ENCODE measurements around the gene CLEC4F.
"Not testable (repeated sequence)": the region's sequence is repeated elsewhere in the genome, so short reads cannot be mapped to it uniquely, and the experiment has no call there.

CLEC4F gene

DNA sequence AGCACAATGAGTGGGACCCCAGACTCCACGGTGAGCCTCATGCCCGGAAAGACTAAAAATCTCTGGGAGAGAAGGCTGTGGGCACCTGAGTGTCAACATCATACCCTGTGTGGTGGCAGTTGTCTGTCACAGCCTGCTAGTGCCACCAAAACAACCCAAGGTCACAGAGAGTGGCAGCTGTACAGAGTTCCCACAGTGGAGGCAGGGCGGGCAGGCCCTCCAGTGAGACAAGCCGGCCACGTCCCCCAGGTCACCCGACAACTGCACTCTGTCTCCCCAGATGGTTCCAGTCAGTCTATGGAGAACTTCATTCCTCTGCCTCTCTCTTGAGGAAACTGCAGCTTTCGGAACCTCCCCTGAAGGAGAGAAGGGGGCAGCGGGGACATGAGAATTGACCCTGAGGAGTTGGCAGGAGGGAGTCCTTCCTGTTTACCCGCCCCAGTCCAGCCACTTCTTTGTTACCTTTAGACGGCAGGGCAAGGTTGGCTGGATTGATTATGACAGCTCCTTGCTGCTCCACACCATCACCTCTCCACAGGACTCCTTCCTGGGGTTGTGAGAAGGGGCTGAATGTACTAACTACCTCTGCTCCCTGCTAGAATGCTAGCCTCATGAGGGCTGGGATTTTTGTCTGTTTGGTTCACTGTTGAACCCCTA lies 18.7 kb downstream of the CLEC4F start:
- Histone ChIP-seq H3K4me3 (ENCODE audit: low read length in 2 of 2) (no peak overlapping the region), H3K9me3 (ENCODE audit: control insufficient read depth in 2 of 2, low read length in 2 of 2) (peaks cover 4 to 11% of the 10 kb centered on the region in 2 donors), H3K36me3 (ENCODE audit: control insufficient read depth in 2 of 2, insufficient read depth in 2 of 2, low read length in 2 of 2) (no peaks in the 10 kb centered on the region), H3K27me3 (ENCODE audit: control insufficient read depth in 1 of 2, insufficient read depth in 2 of 2, low read length in 2 of 2) (no peaks in the 10 kb centered on the region), H3K27ac (ENCODE audit: low read length) (no peak overlapping the region), H3K9ac (ENCODE audit: low read length in 2 of 2) (no peak overlapping the region), H3K4me1 (ENCODE audit: control insufficient read depth, insufficient read depth, low read length) (no peaks in the 10 kb centered on the region)

DNA sequence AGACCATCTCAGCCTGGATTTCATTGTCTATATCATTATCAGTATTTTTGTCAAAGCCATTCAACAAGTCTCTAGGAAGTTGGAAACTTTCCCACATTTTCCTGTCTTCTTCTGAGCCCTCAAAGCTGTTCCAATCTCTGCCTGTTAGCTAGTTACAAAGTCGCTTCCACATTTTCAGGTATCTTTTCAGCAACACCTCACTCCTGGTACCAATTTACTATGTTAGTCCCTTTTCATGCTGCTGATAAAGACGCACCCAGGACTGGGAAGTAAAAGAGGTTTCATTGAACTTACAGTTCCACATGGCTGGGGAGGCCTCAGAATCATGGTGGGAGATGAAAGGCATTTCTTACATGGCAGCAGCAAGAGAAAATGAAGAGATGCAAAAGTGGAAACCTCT lies 20.7 kb downstream of the CLEC4F start:
- Histone ChIP-seq H3K27ac (ENCODE audit: low read length) (no peak overlapping the region), H3K9ac (ENCODE audit: low read length in 2 of 2) (no peak overlapping the region), H3K4me3 (ENCODE audit: low read length in 2 of 2) (no peak overlapping the region), H3K27me3 (ENCODE audit: control insufficient read depth in 1 of 2, insufficient read depth in 2 of 2, low read length in 2 of 2) (peaks cover 0 to 6% of the 10 kb centered on the region in 2 donors), H3K4me1 (ENCODE audit: control insufficient read depth, insufficient read depth, low read length) (no peaks in the 10 kb centered on the region), H3K36me3 (ENCODE audit: control insufficient read depth in 2 of 2, insufficient read depth in 2 of 2, low read length in 2 of 2) (no peaks in the 10 kb centered on the region), H3K9me3 (ENCODE audit: control insufficient read depth in 2 of 2, low read length in 2 of 2) (peaks cover 4 to 11% of the 10 kb centered on the region in 2 donors)

DNA sequence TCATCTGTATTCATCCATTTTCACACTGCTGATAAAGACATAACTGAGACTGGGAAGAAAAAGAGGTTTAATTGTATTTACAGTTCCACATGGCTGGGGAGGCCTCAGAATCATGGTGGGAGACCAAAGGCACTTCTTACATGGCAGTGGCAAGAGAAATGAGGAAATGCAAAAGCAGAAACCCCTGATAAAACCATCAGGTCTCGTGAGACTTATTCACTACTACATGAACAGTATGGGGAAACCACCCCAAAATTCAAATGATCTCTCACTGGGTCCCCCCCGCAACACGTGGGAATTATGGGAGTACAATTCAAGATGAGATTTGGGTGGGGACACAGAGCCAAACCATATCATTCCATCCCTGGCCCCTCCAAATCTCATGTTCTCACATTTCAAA lies 22.4 kb downstream of the CLEC4F start:
- H3K4me3 ChIP-seq (ENCODE audit: low read length in 2 of 2); H3K36me3 ChIP-seq (ENCODE audit: control insufficient read depth in 2 of 2, insufficient read depth in 2 of 2, low read length in 2 of 2); H3K27ac ChIP-seq (ENCODE audit: low read length); H3K4me1 ChIP-seq (ENCODE audit: control insufficient read depth, insufficient read depth, low read length); H3K9ac ChIP-seq (ENCODE audit: low read length in 2 of 2); H3K27me3 ChIP-seq (ENCODE audit: control insufficient read depth in 1 of 2, insufficient read depth in 2 of 2, low read length in 2 of 2): not testable (repeated sequence)
- peaks cover 4 to 11% of the 10 kb centered on the region in 2 donors for H3K9me3 ChIP-seq (ENCODE audit: control insufficient read depth in 2 of 2, low read length in 2 of 2)

DNA sequence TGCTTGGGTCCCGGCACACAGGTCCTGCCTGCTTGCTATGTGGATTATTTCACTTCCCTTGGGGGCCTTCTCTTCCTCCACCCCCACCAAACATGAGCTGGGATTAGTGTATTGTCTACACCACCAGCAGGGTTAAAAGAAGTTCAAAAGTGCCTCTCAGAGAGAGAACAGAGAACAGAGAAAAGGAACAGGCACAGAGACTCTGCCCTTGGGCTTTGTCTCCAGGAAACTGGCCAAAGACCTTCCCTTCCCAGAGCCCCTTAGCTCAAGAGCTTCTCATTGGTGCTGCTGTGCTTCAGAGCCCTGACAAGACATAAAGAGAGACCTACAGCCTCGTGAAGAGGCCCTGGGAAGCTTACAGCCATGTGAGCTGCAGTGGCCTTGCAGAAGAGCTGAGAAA lies 22.9 kb downstream of the CLEC4F start:
- H3K36me3 ChIP-seq (ENCODE audit: control insufficient read depth in 2 of 2, insufficient read depth in 2 of 2, low read length in 2 of 2), result no peaks in the 10 kb centered on the region
- H3K9ac ChIP-seq (ENCODE audit: low read length in 2 of 2), result no peak overlapping the region
- H3K27ac ChIP-seq (ENCODE audit: low read length), result no peak overlapping the region
- H3K4me3 ChIP-seq (ENCODE audit: low read length in 2 of 2), result no peak overlapping the region
- H3K9me3 ChIP-seq (ENCODE audit: control insufficient read depth in 2 of 2, low read length in 2 of 2), result peaks cover 4 to 11% of the 10 kb centered on the region in 2 donors
- peaks cover 6 to 7% of the 10 kb centered on the region in 2 donors for H3K27me3 ChIP-seq (ENCODE audit: control insufficient read depth in 1 of 2, insufficient read depth in 2 of 2, low read length in 2 of 2)
- no peaks in the 10 kb centered on the region for H3K4me1 ChIP-seq (ENCODE audit: control insufficient read depth, insufficient read depth, low read length)

DNA sequence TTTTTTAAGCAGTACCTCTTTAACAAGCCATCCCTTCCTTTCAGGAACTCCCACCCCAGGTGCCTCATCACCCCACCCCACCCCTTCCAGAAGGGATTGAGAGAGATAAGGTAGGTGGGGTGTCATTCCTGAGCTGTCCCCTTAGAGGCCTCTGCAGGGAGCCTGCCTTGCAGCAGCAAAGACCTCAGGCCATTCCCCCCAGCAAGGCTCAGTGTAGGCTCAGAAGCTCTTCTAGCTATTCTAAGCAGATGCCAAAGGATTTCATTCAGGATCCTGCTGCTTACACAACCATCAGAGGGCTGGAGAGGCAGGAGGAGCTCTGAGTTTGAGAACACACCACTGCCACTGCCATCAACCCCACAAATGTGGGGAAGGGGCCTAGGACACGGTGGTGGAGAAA lies 24.1 kb downstream of the CLEC4F start:
- Histone ChIP-seq H3K27me3 (ENCODE audit: control insufficient read depth in 1 of 2, insufficient read depth in 2 of 2, low read length in 2 of 2) (peaks cover 11 to 14% of the 10 kb centered on the region in 2 donors), H3K4me1 (ENCODE audit: control insufficient read depth, insufficient read depth, low read length) (no peaks in the 10 kb centered on the region), H3K36me3 (ENCODE audit: control insufficient read depth in 2 of 2, insufficient read depth in 2 of 2, low read length in 2 of 2) (no peaks in the 10 kb centered on the region), H3K9ac (ENCODE audit: low read length in 2 of 2) (no peak overlapping the region), H3K4me3 (ENCODE audit: low read length in 2 of 2) (no peak overlapping the region), H3K9me3 (ENCODE audit: control insufficient read depth in 2 of 2, low read length in 2 of 2) (peaks cover 4 to 11% of the 10 kb centered on the region in 2 donors), H3K27ac (ENCODE audit: low read length) (no peak overlapping the region)

DNA sequence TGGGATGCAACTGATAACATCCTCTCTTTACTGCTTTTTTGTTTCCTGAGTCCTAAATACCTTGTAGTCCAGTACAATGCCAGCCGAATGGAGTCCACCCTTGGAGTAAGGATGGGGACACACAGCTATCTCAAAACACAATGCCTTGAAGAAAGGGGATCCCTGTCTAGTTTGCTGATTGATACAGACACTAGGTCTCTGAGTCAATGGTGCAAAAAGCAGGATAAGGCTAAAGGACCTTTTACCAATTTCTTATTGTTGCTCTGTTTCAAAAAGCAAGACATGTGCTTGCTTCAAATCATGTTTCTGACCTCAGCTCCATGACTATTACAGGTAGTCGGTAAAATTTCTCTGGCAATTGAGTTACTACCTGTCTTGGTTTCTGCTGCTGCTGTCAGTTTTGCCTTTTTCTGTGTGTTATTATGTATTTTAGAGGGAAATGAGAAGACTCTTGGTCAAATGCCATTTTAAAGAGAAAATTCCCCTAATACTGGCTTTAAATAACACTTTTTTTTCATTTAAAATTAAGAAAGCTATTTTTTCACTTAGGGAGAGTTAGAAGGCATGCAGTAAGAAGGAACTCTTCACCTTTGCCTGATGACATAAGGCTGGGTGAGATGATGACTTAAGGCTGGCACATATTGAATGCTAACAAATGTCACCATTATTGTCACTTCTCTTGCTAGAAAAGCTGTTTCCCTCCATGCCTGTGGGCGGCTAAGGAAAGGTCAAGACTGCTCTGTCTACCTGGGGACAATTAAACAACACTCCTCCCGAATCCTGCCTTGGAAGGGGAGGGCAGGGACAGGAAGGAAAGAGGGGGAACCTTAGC lies 25.0 kb downstream of the CLEC4F start:
- H3K36me3 ChIP-seq (ENCODE audit: control insufficient read depth in 2 of 2, insufficient read depth in 2 of 2, low read length in 2 of 2), result no peaks in the 10 kb centered on the region
- H3K27me3 ChIP-seq (ENCODE audit: control insufficient read depth in 1 of 2, insufficient read depth in 2 of 2, low read length in 2 of 2), result peaks cover 14 to 22% of the 10 kb centered on the region in 2 donors
- H3K27ac ChIP-seq (ENCODE audit: low read length), result no peak overlapping the region
- H3K4me1 ChIP-seq (ENCODE audit: control insufficient read depth, insufficient read depth, low read length), result peaks cover under 1% of the 10 kb centered on the region
- H3K4me3 ChIP-seq (ENCODE audit: low read length in 2 of 2), result no peak overlapping the region
- no peak overlapping the region for H3K9ac ChIP-seq (ENCODE audit: low read length in 2 of 2)
- peaks cover 3 to 6% of the 10 kb centered on the region in 2 donors for H3K9me3 ChIP-seq (ENCODE audit: control insufficient read depth in 2 of 2, low read length in 2 of 2)

DNA sequence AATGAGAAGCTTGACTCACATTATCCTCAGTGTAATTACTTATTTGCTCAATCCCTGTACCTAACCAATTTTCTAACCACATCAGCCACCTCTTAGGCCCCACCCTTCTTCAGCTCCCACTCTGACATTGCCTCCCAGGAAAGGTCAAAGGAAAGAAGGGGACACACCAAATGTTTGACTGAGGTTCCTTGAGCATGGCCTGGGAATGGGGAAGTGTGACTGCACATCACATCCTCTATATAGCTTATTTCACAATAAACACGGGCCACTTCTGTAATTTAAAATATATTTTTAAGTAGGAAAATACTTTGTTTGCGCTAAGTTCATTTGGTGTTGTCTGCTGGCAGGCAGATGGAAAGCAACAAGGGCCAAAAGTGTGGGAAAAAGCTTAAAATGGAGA lies 26.9 kb downstream of the CLEC4F start:
- Histone ChIP-seq H3K36me3 (ENCODE audit: control insufficient read depth in 2 of 2, insufficient read depth in 2 of 2, low read length in 2 of 2) (no peaks in the 10 kb centered on the region), H3K9ac (ENCODE audit: low read length in 2 of 2) (no peak overlapping the region), H3K27me3 (ENCODE audit: control insufficient read depth in 1 of 2, insufficient read depth in 2 of 2, low read length in 2 of 2) (peaks cover 24 to 32% of the 10 kb centered on the region in 2 donors), H3K4me1 (ENCODE audit: control insufficient read depth, insufficient read depth, low read length) (peaks cover 9% of the 10 kb centered on the region), H3K4me3 (ENCODE audit: low read length in 2 of 2) (no peak overlapping the region), H3K9me3 (ENCODE audit: control insufficient read depth in 2 of 2, low read length in 2 of 2) (no peaks in the 10 kb centered on the region), H3K27ac (ENCODE audit: low read length) (no peak overlapping the region)

DNA sequence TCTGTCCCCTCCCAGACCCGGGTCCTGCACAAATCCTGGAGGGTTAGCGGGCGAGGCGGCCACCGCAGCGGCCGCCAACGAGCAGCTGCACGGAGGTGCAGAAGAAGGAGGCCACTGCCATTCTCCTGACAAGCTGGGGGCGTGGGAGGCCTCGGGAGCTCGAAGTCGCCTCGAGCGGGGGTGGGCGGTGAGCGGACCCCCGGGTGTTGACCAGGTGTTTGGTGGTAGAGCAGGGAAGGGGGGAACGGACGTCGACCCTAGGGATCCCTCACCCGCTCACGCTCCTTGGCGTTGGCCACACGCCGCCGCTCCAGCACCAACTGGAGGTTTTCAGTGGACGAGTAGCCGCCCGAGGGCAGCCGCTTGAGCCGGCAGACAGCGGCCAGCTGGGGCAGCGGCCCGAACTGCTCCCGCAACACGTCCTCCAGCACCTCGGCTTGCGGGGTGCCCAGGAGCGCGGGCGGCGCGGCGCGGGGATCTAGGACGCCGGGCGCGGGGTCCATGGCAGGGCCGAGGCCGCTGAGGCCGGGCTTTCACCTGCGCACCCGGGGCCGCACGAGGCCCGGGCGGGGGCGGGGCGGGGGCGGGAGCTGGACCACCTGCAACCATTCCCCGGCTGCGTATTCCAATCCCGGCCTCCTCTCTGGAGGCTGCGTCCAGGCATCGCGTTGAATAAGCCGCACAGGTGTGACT lies 30.1 kb downstream of the CLEC4F start, which contains the start of gene FIGLA:
FIGLA (minus strand) TSS at position 508 of the 693 bp plus-strand sequence; CDS start at position 503, 5 bp downstream.
- Histone ChIP-seq H3K27ac (ENCODE audit: low read length) (no peak within 1 kb of the TSS), H3K4me3 (ENCODE audit: low read length in 2 of 2) (peak within 1 kb of the TSS; percentile 40 to 47), H3K9me3 (ENCODE audit: control insufficient read depth in 2 of 2, low read length in 2 of 2) (no peaks in the 10 kb centered on the region), H3K36me3 (ENCODE audit: control insufficient read depth in 2 of 2, insufficient read depth in 2 of 2, low read length in 2 of 2) (no peaks in the 10 kb centered on the region), H3K9ac (ENCODE audit: low read length in 2 of 2) (no peak within 1 kb of the TSS), H3K27me3 (ENCODE audit: control insufficient read depth in 1 of 2, insufficient read depth in 2 of 2, low read length in 2 of 2) (peaks cover 28 to 32% of the 10 kb centered on the region in 2 donors), H3K4me1 (ENCODE audit: control insufficient read depth, insufficient read depth, low read length) (peaks cover 9% of the 10 kb centered on the region)

DNA sequence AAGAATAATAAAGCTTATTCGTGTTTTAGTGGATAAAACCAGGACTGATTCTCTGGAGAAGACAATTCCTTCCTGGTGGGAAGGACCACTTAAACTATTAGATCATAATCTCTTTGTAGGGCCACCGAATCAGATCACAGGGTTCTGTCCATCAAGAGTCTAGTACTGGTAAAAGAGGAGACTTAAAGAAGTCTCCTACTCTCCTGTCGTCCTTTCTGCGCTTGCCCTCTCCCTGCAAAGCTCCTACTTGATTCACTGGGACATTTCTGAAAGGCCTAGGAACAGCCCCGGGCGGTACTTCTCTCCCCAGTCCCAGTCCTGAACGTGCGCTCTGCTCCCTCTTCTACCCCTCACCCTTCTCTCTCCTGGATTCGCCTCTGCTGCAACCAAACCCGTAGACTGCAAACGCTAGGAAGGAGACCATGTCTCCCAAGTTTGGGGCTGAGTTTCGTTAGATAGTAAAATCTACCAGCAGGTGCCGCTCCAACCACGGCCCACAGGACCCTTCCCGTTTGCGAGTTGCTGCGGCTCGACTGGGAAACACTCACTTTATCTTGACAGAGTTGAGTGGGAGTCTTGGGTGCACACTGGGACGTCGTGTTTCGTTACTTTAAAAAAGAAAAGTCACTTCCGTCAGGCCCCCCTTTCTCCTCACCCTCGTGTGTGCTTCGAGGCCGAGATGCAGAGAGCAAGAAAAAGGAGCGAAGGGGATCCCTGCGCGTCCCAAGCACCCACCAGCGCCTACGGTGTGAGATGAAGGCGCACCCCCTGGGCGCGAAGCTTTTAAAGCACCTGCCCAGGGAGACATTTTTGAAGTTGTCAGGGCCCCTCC lies 30.9 kb downstream of the CLEC4F start:
- H3K27me3 ChIP-seq (ENCODE audit: control insufficient read depth in 1 of 2, insufficient read depth in 2 of 2, low read length in 2 of 2), result peaks cover 24 to 32% of the 10 kb centered on the region in 2 donors
- peak overlapping the region; percentile 40 to 47 for H3K4me3 ChIP-seq (ENCODE audit: low read length in 2 of 2)
- H3K27ac ChIP-seq (ENCODE audit: low read length), result no peak overlapping the region
- no peaks in the 10 kb centered on the region for H3K9me3 ChIP-seq (ENCODE audit: control insufficient read depth in 2 of 2, low read length in 2 of 2)
- no peak overlapping the region for H3K9ac ChIP-seq (ENCODE audit: low read length in 2 of 2)
- no peaks in the 10 kb centered on the region for H3K36me3 ChIP-seq (ENCODE audit: control insufficient read depth in 2 of 2, insufficient read depth in 2 of 2, low read length in 2 of 2)
- H3K4me1 ChIP-seq (ENCODE audit: control insufficient read depth, insufficient read depth, low read length), result peaks cover 9% of the 10 kb centered on the region
